Measurements from ENCODE around the gene NMU.
"Not testable (repeated sequence)": the region's sequence is repeated elsewhere in the genome, so short reads cannot be mapped to it uniquely, and the experiment has no call there.

NMU gene

DNA sequence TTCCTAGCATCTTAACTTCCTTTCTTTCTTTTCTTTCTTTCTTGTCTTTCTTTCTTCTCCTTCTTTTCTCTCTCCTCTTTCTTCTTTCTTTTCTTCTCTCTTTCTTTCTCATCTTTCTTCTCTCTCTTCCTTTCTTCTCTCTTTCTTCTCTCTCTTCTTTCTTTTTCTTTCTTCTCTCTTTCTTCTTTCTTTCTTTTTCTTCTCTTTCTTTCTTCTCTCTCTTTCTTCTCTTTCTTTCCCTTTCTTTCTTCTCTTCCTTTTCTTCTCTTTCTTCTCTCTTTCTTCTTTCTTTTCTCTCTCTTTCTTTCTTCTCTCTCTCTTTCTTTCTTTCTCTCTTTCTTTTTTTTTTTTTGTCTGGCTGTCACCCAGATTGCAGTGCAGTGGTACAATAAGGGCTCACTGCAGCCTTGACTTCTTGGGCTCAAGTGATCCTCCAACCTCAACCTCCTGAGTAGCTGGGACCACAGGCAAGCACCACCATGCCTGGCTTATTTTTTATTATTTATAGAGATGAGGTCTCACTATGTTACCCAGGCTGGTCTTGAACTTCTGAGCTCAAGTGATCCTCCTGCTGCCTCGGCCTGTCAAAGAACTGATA lies 17.5 kb downstream of the NMU start:
- no peak for DNase-seq

DNA sequence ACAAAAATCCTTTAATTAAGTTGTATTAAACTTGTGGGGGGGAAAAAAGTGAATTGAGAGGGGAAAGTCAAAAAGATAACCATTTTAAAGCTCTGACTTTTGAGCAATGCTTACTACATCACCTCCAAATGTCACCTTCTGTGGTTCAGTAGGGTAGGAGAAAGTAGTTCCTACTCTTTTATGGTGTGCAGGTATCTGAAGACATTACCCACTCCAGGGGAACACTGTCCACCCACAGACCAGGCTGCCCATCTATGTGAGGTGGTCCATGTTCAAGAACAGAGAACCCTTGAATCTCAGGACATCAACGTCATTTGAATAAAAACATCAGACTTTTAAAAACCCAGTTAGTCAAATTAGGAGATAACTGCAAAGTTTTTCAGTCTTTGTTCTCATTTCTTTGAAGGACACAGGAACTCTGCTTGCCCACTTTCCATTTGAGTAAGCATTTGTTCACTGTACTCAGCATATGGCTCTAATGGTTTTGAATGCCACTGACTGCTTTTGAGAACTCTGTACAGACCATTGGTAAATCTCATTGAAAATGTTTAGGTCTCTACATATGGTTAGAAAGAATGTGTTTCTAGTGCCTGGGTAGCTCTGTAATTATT lies 18.4 kb downstream of the NMU start:
- no peak for DNase-seq

DNA sequence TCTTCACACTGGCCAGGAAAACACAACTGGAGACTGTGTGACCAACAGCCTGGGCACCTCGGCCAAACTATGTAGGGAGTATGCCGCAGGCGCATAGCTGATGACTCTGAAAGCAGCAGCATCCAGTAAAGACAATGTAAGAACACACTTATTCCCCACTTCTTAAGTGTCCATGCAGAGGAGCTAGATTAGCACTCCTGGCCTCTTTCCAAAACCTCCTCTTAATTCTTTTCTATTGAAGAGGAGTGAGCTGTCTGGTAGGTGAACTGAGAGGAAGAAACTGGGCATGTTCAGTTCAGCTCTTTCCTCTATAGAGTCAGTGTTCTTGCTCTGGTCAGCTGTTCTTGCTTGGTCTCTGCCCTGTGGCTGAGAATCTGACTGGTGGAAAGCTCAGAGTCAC lies 21.1 kb downstream of the NMU start:
- DNase-seq, result no peak

GRCh38 chr4:55613621-55614020 lies 22.5 kb downstream of the NMU start:
- no peak for DNase-seq

GRCh38 chr4:55612341-55612740 lies 23.8 kb downstream of the NMU start:
- no peak for DNase-seq

DNA sequence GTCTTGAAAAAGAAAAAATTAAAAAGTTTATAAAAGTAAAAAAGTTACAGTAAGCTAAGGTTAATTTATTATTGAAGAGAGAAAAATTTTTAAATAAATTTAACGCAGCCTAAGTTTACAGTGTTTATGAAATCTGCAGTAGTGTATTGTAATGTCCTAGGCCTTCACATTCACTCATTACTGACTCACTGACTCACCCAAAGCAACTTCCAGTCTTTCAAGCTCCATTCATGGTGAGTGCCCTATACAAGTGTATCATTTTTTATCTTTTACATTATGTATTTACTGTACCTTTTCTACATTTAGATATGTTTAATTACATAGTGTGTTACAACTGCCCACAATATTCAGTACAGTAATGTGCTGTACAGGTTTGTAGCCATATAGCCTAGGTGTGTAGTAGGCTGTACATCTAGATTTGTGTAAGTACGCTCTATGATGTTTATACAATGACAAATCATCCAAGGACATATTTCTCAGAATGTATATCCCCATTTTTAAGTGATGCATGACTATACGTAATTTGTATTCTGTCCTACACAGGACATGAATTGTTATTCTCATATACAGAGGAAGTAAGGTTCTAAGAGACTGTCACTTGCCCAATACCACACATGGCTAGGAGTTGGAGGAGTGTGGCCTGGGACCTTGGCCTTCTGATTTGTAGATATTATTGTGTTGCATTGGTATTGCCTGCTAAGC lies 24.6 kb downstream of the NMU start:
- DNase-seq, result no peak

GRCh38 chr4:55610381-55610780 lies 25.7 kb downstream of the NMU start:
- DNase-seq, result no peak

- DNase-seq, result no peak
These were observed 26.7 kb downstream of the NMU start for GRCh38 chr4:55609393-55609866.

DNA sequence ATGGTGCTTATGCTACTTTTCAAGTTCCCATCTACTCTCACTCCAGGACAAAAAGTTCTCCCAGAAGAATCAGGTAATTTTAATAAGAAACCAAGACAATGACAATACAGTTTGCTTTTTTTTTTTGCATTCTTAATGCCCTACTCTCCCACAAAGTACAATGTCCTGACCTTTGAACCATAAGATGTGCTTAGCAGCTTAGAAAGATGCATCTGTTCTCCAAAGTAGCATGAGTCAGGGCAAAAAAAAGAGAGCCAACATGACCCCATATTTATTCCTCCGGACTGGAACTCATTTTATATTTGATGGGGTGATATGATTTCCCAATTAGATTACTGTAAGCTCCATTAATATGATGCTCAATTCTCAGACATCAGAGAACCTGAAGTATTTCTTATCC lies 27.5 kb downstream of the NMU start:
- no peak for DNase-seq

- no peak for DNase-seq
These were observed 31.1 kb downstream of the NMU start for GRCh38 chr4:55604996-55605395.

- DNase-seq, result no peak
These were observed 35.5 kb downstream of the NMU start for GRCh38 chr4:55600640-55601039.

GRCh38 chr4:55598641-55599040 lies 37.5 kb downstream of the NMU start:
- DNase-seq, result no peak

DNA sequence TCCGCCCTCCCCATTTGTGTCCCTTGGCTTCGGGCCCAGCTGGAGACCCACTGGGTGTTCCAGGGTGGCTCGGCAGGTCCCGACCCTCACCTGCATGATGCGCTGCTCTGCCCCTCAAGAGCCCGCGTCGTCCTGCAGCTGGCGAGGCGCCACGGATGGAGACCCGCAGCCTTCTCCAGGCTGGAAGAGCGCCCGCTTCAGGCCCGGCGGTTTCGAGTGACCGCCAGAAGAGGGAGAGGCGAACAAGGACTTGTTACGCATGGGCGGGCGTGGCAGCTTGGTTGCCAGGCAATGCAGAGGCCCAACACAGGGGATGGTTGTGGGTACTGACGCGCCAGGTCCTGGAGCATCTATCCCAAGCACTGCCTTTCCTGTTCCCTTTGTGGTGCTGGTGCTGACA lies 44.1 kb downstream of the NMU start, which contains the start of gene PDCL2:
TSS of gene PDCL2 (minus strand) at position 232 of the 400 bp plus-strand sequence. CDS start at position 96, 136 bp downstream.
- DNase-seq, result no peak

- DNase-seq, result no peak
These were observed 47.9 kb downstream of the NMU start for GRCh38 chr4:55588160-55588559.

DNA sequence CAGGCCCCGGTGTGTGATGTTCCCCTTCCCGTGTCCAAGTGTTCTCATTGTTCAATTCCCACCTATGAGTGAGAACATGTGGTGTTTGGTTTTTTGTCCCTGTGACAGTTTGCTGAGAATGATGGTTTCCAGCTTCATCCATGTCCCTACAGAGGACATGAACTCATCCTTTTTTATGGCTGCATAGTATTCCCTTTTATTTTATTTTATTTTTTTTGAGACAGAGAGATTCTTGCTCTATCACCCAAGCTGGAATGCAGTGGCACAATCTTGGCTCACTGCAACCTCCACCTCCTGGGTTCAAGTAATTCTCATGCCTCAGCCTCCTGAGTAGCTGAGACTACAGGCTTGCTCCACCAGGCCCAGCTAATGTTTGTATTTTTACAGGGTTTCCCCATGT lies 53.3 kb downstream of the NMU start:
- DNase-seq, result not testable (repeated sequence)

- DNase-seq, result no peak
These were observed 57.6 kb downstream of the NMU start for GRCh38 chr4:55578341-55579010.

- no peak for DNase-seq
These were observed 60.6 kb downstream of the NMU start for GRCh38 chr4:55575513-55575912.

GRCh38 chr4:55574252-55574651 lies 61.8 kb downstream of the NMU start:
- DNase-seq, result no peak

DNA sequence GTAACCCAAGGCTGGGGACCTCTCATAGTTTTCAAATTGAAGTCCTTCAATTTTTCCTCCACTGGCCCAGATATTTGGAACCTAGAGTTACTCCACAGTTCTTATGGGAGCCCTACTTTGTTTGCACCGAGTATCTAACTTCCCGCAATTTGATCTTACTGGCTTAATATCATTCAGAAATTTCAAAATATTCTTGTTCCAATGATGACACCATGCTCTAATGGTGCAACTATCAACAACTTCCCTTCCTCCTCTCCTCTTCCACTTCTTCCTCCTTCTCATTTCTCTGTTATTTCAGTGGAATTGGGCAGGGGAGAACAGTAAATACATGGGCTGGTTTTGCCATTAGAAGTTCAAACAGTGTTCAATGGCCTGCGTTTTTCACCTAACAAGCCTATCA lies 64.3 kb downstream of the NMU start:
- DNase-seq, result no peak

DNA sequence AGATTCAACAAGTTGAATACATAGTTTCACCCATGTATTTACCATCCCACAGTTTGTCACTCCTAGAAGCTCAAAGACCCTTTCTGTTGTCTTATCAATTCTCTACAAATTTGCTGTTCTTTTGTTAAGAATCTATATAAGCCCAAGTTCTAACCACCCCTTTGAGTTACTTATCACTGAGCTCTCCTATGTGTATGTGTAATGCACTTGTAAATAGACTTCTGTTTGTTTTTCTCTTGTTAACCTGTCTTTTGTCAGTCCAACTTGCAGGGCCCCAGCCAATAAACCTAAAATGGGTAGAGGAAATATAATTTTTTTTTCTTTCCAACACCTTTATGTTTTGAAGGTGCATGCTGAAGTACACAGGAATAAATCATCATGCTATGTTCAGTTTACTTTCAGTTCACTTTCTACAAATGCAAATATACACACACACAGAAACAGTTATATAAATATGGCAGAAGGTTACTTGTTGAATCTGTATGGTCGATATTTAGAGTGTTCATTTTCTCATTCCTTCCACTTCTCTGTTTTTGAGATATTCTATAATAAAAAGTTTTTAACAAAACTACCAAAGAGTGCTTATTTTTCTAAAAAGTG lies 67.1 kb downstream of the NMU start:
- DNase-seq, result no peak

DNA sequence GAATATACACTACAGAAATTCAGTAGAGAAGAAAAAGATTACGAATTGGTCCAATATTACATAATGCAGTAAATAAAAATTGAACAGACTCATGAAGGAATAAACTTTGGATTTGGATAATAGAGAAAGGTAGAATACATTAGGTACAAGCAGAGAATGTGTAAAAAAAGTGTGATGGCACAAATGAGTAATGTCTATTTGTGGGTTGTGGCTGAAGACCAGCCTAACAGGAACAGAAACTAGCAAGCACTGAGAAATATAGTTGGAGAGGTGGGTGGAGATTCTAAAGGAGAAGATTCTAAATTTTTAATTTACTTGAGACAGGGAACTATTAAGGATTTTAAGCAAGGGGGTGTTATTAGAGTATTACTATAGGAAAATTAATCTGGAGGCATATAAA lies 74.2 kb downstream of the NMU start:
- no peak for DNase-seq

DNA sequence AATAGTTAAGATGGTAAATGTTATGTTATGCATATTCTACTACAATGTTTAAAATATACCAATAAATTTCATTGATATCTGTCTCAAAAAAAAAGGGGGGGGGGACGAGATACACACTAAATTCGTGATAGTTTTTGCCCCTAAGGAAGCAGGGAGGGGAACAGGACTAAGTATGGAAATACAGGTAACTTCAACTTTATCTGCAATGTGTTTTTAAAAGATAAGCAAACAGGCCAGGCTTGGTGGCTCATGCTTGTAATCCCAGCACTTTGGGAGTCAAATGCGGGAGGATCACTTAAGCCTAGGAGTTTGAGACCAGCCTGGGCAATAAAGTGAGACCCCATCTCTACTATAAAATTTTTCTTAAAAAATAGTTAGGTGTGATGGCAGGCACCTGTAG lies 76.0 kb downstream of the NMU start:
- DNase-seq, result no peak

GRCh38 chr4:55554453-55555030 lies 81.6 kb downstream of the NMU start:
- DNase-seq, result no peak
